CD8-positive, alpha-beta memory T cell (primary cell): ENCODE data around the gene FETUB. TPM values are rescaled to one million over a fixed set of nuclear protein-coding genes. Genes with fewer than 3 reads are reported as not detected.
"Not testable (repeated sequence)": the region's sequence is repeated elsewhere in the genome, so short reads cannot be mapped to it uniquely, and the experiment has no call there.

ENCODE experiments used
- CTCF ChIA-PET: fragments of 350-600 bp; sonication (Branson Sonifier 250); formaldehyde crosslinking; loops from one replicate; lab custom pipeline; 2021; ENCODE audit warnings: antibody characterized with exemption; lab: Charles Lee
- POLR2A ChIA-PET: fragments of 350-600 bp; sonication (Branson Sonifier 250); formaldehyde crosslinking; loops from one replicate; lab custom pipeline; 2021; ENCODE audit warnings: antibody characterized with exemption; lab: Charles Lee
- DNase-seq, 5 donors: peaks; one replicate each; pipeline versions ENCODE4 v3.0.0 to v3.0.0-alpha.2; 2020 to 2022; ENCODE audit warnings: mixed read lengths in 1 of 5
- H3K27ac ChIP-seq: one replicate; pipeline ENCODE4 v1.7.0; 2013; ENCODE audit warnings: low read depth, mild to moderate bottlenecking, low read length, moderate library complexity
- H3K27me3 ChIP-seq: 2 replicates; pipeline ENCODE4 v1.7.0; 2013; ENCODE audit warnings: low read length, mild to moderate bottlenecking; ENCODE audit not compliant: insufficient read depth, poor library complexity, severe bottlenecking
- H3K36me3 ChIP-seq: 2 replicates; pipeline ENCODE4 v1.7.0; 2013; ENCODE audit warnings: mild to moderate bottlenecking, low read length, moderate library complexity; ENCODE audit not compliant: insufficient read depth
- H3K4me1 ChIP-seq: 2 replicates; pipeline ENCODE4 v1.7.0; 2013; ENCODE audit warnings: mild to moderate bottlenecking, low read length, moderate library complexity; ENCODE audit not compliant: insufficient read depth
- H3K4me3 ChIP-seq: 2 replicates; pipeline ENCODE4 v1.7.0; 2013; ENCODE audit warnings: mild to moderate bottlenecking, low read length
- H3K9me3 ChIP-seq: 2 replicates; pipeline ENCODE4 v1.7.0; 2013; ENCODE audit warnings: mild to moderate bottlenecking, low read length
- H3K27ac Mint-ChIP-seq, 8 donors: one replicate each; pipeline ENCODE4 v1.8.0; 2020 to 2021; ENCODE audit warnings: mixed read lengths in 8 of 8, mild to moderate bottlenecking in 6 of 8, inconsistent platforms in 3 of 8, moderate library complexity in 3 of 8
- H3K27me3 Mint-ChIP-seq, 2 donors: one replicate each; pipeline ENCODE4 v1.8.0; 2020 to 2021; ENCODE audit warnings: mixed read lengths in 2 of 2, mild to moderate bottlenecking in 1 of 2, moderate library complexity in 1 of 2
- H3K36me3 Mint-ChIP-seq, 3 donors: one replicate each; pipeline ENCODE4 v1.8.0; 2020 to 2021; ENCODE audit warnings: mixed read lengths in 3 of 3, inconsistent platforms in 1 of 3, mild to moderate bottlenecking in 1 of 3
- H3K4me1 Mint-ChIP-seq, 3 donors: one replicate each; pipeline ENCODE4 v1.8.0; 2020 to 2021; ENCODE audit warnings: mixed read lengths in 3 of 3, inconsistent platforms in 1 of 3, mild to moderate bottlenecking in 1 of 3
- H3K4me3 Mint-ChIP-seq, 7 donors: one replicate each; pipeline ENCODE4 v1.8.0; 2020 to 2021; ENCODE audit warnings: mixed read lengths in 7 of 7, mild to moderate bottlenecking in 6 of 7, moderate library complexity in 4 of 7, inconsistent platforms in 2 of 7
- H3K9me3 Mint-ChIP-seq, 5 donors: one replicate each; pipeline ENCODE4 v1.8.0; 2020 to 2022; ENCODE audit warnings: mixed read lengths in 5 of 5, mild to moderate bottlenecking in 3 of 5, moderate library complexity in 2 of 5, inconsistent platforms in 1 of 5
- polyA plus RNA-seq: library from polyadenylated mRNA; unstranded; fragments of 300-500 nt; fragmentation: Illumina TruSeq; gene quantifications from one replicate; pipeline ENCODE4 v1.2.3, GENCODE V29; 2021
- total RNA-seq, 2 experiments: library from RNA; stranded (reverse); gene quantifications; one replicate each; pipeline ENCODE4 v1.2.3, GENCODE V29; 2021

The FETUB gene
- total and polyA plus RNA-seq, 3 experiments from 2014 or later: not detected

DNA sequence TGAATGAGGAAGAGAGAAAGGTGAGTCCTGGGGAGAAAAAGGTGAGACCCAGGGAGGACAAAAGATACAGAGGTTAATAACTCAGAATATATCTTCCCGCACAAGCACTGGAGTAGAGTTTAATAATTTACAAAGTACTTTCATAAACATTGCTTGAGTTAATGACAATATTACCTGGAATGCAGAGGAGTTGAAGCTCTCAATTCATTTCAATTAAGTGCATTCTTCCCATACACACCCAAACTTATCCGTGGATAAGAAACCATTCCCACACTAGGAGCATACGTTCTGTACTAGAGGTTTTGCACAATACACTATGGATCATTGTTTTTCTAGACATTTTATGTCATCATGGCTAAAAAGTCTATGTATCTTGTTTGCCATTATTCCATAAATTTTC, 53.6 kb downstream of the FETUB start:
- no peak overlapping the region for H3K4me3 ChIP-seq
- Mint-ChIP-seq H3K27ac (no peak overlapping the region), H3K4me3 (no peak overlapping the region), H3K4me1 (peaks cover 13 to 20% (median 13%) of the 10 kb centered on the region in 3 donors), H3K27me3 (peaks cover 5 to 38% of the 10 kb centered on the region in 2 donors), H3K36me3 (no peaks in the 10 kb centered on the region), H3K9me3 (no peaks in the 10 kb centered on the region)
- no peaks in the 10 kb centered on the region for H3K36me3 ChIP-seq
- DNase-seq: no peak
- H3K27ac ChIP-seq: no peak overlapping the region
- peaks cover 7% of the 10 kb centered on the region for H3K4me1 ChIP-seq
- H3K27me3 ChIP-seq: no peaks in the 10 kb centered on the region
- ChIA-PET POLR2A (no interaction called here), CTCF (no interaction called here)
- H3K9me3 ChIP-seq: no peaks in the 10 kb centered on the region

DNA sequence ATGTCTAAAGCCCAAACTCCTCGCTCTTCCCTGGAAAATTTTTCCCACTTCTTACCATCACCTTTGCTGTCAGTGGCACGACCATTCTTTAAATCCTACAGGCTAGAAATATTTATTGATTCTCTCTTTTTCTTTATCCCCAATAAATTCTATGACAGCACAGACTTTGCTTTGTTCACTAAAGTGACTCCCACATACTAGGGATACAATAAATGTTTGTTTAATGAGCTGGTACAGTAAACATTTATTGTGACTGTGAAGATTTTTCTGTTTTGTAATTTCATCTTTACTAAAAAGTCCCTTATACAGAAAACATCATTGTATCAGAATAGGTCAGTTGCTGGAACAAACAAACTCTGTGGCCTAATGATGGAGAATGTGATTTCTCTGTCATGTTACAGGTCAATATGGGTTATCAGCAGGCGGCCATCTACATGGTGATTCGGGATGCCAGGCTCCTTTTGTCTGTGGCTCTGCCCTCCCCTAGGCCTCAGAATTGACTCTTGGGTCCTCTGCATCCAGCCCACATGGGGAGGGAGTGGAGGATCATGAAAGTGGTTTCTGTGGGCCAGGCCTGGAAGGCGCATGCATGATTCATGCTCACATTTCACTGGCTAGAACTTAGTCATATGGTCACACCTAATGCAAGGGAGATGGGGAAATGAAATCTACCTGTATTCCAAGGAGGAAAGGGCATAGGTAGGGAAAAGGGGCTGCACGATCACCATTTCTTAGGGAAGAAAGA, 54.3 kb downstream of the FETUB start:
- H3K9me3 Mint-ChIP-seq: no peaks in the 10 kb centered on the region
- no peak for DNase-seq
- H3K4me3 Mint-ChIP-seq: no peak overlapping the region
- H3K27ac ChIP-seq: no peak overlapping the region
- peaks cover 7% of the 10 kb centered on the region for H3K4me1 ChIP-seq
- H3K27me3 Mint-ChIP-seq: peaks cover 5 to 38% of the 10 kb centered on the region in 2 donors
- no peak overlapping the region for H3K27ac Mint-ChIP-seq
- ChIA-PET POLR2A (no interaction called here), CTCF (no interaction called here)
- H3K9me3 ChIP-seq: no peaks in the 10 kb centered on the region
- H3K36me3 ChIP-seq: no peaks in the 10 kb centered on the region
- H3K36me3 Mint-ChIP-seq: no peaks in the 10 kb centered on the region
- no peak overlapping the region for H3K4me3 ChIP-seq
- peaks cover 13 to 20% (median 13%) of the 10 kb centered on the region in 3 donors for H3K4me1 Mint-ChIP-seq
- H3K27me3 ChIP-seq: no peaks in the 10 kb centered on the region

DNA sequence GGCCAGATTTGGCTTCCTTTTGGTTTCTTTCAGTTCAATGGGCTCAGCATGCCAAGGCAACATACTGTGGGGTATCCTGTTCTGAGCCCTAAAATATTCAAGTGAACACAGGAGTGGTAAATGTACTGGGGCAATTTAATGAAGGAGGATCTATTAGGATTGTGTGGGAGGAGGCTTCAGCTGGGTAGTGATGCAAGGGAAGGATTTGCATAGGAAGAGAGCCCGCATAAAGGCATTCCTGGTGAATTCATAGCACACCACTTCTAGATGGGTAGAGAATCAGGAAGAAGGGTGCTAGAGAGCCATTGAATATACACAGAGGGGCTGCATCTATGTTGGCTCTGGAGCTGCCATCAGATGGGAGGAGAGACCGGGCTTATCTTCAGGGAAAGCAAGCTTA, 56.3 kb downstream of the FETUB start:
- Histone ChIP-seq H3K4me3 (no peak overlapping the region), H3K9me3 (no peaks in the 10 kb centered on the region), H3K27me3 (no peaks in the 10 kb centered on the region), H3K36me3 (no peaks in the 10 kb centered on the region), H3K4me1 (peaks cover 5% of the 10 kb centered on the region), H3K27ac (no peak overlapping the region)
- Mint-ChIP-seq H3K27ac (no peak overlapping the region), H3K4me3 (no peak overlapping the region), H3K9me3 (no peaks in the 10 kb centered on the region), H3K36me3 (no peaks in the 10 kb centered on the region), H3K27me3 (peaks cover 6 to 28% of the 10 kb centered on the region in 2 donors), H3K4me1 (peaks cover 6 to 7% (median 7%) of the 10 kb centered on the region in 3 donors)
- no peak for DNase-seq
- ChIA-PET POLR2A (no interaction called here), CTCF (no interaction called here)

DNA sequence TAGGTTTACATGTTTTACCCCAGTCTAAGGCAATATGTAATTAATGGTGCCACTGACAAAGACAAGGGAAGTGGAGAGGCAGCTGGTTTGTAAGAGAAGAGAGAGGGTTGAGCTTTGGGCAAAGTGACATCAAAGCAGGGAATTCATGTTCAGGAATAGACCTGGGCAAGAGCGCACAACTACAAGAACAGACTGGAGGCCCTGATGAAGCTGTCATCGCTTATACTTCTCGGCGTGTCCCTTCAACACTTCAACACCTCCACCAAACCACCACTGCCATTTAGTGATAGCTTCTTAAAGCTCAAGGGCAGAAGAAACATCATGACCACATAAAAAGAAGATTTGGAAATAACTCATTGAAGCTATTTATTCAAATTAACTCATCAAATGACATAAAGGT, 57.3 kb downstream of the FETUB start:
- Histone ChIP-seq H3K9me3 (no peaks in the 10 kb centered on the region), H3K27ac (no peak overlapping the region), H3K27me3 (no peaks in the 10 kb centered on the region), H3K4me1 (no peaks in the 10 kb centered on the region), H3K36me3 (no peaks in the 10 kb centered on the region), H3K4me3 (no peak overlapping the region)
- DNase-seq: no peak
- POLR2A ChIA-PET: no interaction called here
- H3K27me3 Mint-ChIP-seq: peaks cover 2 to 18% of the 10 kb centered on the region in 2 donors
- no peaks in the 10 kb centered on the region for H3K36me3 Mint-ChIP-seq
- H3K4me1 Mint-ChIP-seq: no peaks in the 10 kb centered on the region
- CTCF ChIA-PET: no interaction called here
- H3K27ac Mint-ChIP-seq: no peak overlapping the region
- no peaks in the 10 kb centered on the region for H3K9me3 Mint-ChIP-seq
- H3K4me3 Mint-ChIP-seq: no peak overlapping the region

DNA sequence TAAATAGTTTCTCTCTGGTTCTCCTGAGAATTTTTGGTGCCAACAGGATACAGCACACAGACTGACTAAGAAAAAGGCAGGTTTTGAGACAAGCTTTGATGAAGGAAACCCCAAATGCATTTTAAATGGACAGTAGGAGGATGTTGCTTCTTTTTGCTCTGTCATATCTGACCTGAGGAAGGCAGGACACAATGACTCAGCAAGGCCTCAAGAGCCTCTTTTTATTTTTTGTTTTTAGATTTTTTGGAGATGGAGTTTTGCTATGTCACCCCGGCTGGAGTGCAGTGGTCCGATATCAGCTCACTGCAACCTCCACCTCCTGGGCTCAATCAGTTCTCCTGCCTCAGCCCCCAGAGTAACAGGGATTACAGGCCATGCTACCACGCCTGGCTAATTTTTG, 60.1 kb downstream of the FETUB start:
- Histone ChIP-seq H3K4me1 (no peaks in the 10 kb centered on the region), H3K36me3 (no peaks in the 10 kb centered on the region), H3K9me3 (no peaks in the 10 kb centered on the region), H3K27ac (peak overlapping the region; percentile 61), H3K4me3 (no peak overlapping the region), H3K27me3 (no peaks in the 10 kb centered on the region)
- ChIA-PET CTCF (no interaction called here), POLR2A (no interaction called here)
- DNase-seq: no peak
- Mint-ChIP-seq H3K4me1 (no peaks in the 10 kb centered on the region), H3K36me3 (no peaks in the 10 kb centered on the region), H3K27me3 (peaks cover 11 to 17% of the 10 kb centered on the region in 2 donors), H3K4me3 (no peak overlapping the region), H3K27ac (no peak overlapping the region), H3K9me3 (no peaks in the 10 kb centered on the region)

DNA sequence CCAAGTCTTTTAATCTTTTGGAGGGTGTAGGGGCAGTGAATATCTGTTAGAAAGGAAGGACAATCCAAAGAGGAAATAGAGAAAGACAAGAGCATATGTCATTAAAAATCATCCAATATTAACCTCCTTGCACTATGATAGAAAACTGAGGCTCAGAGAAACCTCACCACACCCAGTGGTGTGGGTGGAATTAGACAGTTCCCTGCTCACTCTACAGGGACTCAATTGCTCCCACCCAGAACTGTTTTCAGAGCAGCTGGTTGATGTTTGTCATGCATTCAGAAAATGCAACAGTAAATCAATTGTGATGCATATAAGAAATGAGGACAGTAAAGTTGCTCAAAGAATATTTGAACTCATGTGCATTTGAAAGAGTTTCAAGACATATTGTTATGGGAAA, 62.3 kb downstream of the FETUB start:
- POLR2A ChIA-PET, DNase-seq, H3K9me3 ChIP-seq, CTCF ChIA-PET, H3K4me1 ChIP-seq, H3K27ac ChIP-seq, H3K36me3 Mint-ChIP-seq, H3K9me3 Mint-ChIP-seq, H3K36me3 ChIP-seq, H3K4me3 ChIP-seq, H3K27me3 ChIP-seq, H3K4me3 Mint-ChIP-seq, H3K27ac Mint-ChIP-seq: not testable (repeated sequence)
- peaks cover 16 to 30% of the 10 kb centered on the region in 2 donors for H3K27me3 Mint-ChIP-seq
- peaks cover 10 to 12% (median 11%) of the 10 kb centered on the region in 3 donors for H3K4me1 Mint-ChIP-seq

Other genes starting within 250 kb of the FETUB start
- gene CRYGS, start 96.0 kb upstream of the FETUB start, total RNA-seq: 1 to 10 TPM; 2.7 to 3.0 TPM
- not detected for gene CRYGS, start 96.0 kb upstream of the FETUB start, polyA plus RNA-seq
- 10 to 100 TPM; 17.6 to 18.3 TPM for gene TBCCD1, start 73.1 kb upstream of the FETUB start, total RNA-seq
- 26.0 TPM for gene TBCCD1, start 73.1 kb upstream of the FETUB start, polyA plus RNA-seq
- gene DNAJB11, start 69.7 kb upstream of the FETUB start, total RNA-seq: 10 to 100 TPM; 62.7 to 65.6 TPM
- gene DNAJB11, start 69.7 kb upstream of the FETUB start, polyA plus RNA-seq: 48.9 TPM
- not detected for gene AHSG, start 27.3 kb upstream of the FETUB start, total RNA-seq
- not detected for gene AHSG, start 27.3 kb upstream of the FETUB start, polyA plus RNA-seq
- gene HRG, start 25.6 kb downstream of the FETUB start, total RNA-seq: not detected
- not detected for gene HRG, start 25.6 kb downstream of the FETUB start, polyA plus RNA-seq
- gene KNG1, start 77.0 kb downstream of the FETUB start, total RNA-seq: not detected
- gene KNG1, start 77.0 kb downstream of the FETUB start, polyA plus RNA-seq: not detected
- gene EIF4A2, start 143.2 kb downstream of the FETUB start, total RNA-seq: 100 to 1,000 TPM; 563 to 564 TPM
- gene EIF4A2, start 143.2 kb downstream of the FETUB start, polyA plus RNA-seq: 211 TPM
- gene RFC4, start 166.1 kb downstream of the FETUB start, total RNA-seq: 100 to 1,000 TPM; 106 to 110 TPM
- 23.9 TPM for gene RFC4, start 166.1 kb downstream of the FETUB start, polyA plus RNA-seq
- gene ADIPOQ, start 202.3 kb downstream of the FETUB start, total RNA-seq: not detected
- not detected for gene ADIPOQ, start 202.3 kb downstream of the FETUB start, polyA plus RNA-seq